GOT3 (cell line): Measurements from ENCODE around the gene SLC22A5.
"Not testable (repeated sequence)": the region's sequence is repeated elsewhere in the genome, so short reads cannot be mapped to it uniquely, and the experiment has no call there.

ENCODE experiments used
- DNase-seq: peaks from one replicate; lab custom pipeline; 2025; ENCODE audit warnings: mixed read lengths; lab: John Stamatoyannopoulos, UW

Gene SLC22A5

GRCh38 chr5:132387640-132388117 lies 18.2 kb downstream of the SLC22A5 start:
- DNase-seq, result peak; percentile 61

GRCh38 chr5:132388244-132389050 lies 18.9 kb downstream of the SLC22A5 start:
- no peak for DNase-seq

- no peak for DNase-seq
Observed at GRCh38 chr5:132389051-132389331, 19.5 kb downstream of the SLC22A5 start.

- peak; percentile 75 for DNase-seq
Observed at GRCh38 chr5:132389585-132390286, 20.2 kb downstream of the SLC22A5 start.

GRCh38 chr5:132391247-132391646 lies 21.7 kb downstream of the SLC22A5 start:
- DNase-seq, result no peak

GRCh38 chr5:132391870-132392269 lies 22.4 kb downstream of the SLC22A5 start:
- DNase-seq, result no peak

- no peak for DNase-seq
Observed at GRCh38 chr5:132392411-132392810, 22.9 kb downstream of the SLC22A5 start.

- no peak for DNase-seq
Observed at GRCh38 chr5:132392978-132393825, 23.7 kb downstream of the SLC22A5 start.

GRCh38 chr5:132394667-132395259 lies 25.3 kb downstream of the SLC22A5 start:
- DNase-seq, result no peak

GRCh38 chr5:132396589-132397031 lies 27.1 kb downstream of the SLC22A5 start:
- DNase-seq, result no peak

- no peak for DNase-seq
Observed at GRCh38 chr5:132397224-132397623, 27.7 kb downstream of the SLC22A5 start.

GRCh38 chr5:132397936-132398675 lies 28.6 kb downstream of the SLC22A5 start:
- DNase-seq, result not testable (repeated sequence)

- not testable (repeated sequence) for DNase-seq
Observed at GRCh38 chr5:132404041-132404440, 34.5 kb downstream of the SLC22A5 start.

- no peak for DNase-seq
Observed at GRCh38 chr5:132405646-132406045, 36.1 kb downstream of the SLC22A5 start.

- no peak for DNase-seq
Observed at GRCh38 chr5:132406144-132406783, 36.8 kb downstream of the SLC22A5 start.

GRCh38 chr5:132407970-132408369 lies 38.5 kb downstream of the SLC22A5 start:
- no peak for DNase-seq

- no peak for DNase-seq
Observed at GRCh38 chr5:132408456-132408855, 38.9 kb downstream of the SLC22A5 start.

- DNase-seq, result no peak
Observed at GRCh38 chr5:132408965-132409364, 39.5 kb downstream of the SLC22A5 start.

- peak; percentile 65 for DNase-seq
Observed at GRCh38 chr5:132410451-132411303, 41.2 kb downstream of the SLC22A5 start.
